Hematopoietic multipotent progenitor cell treated with erythropoietin and hydrocortisone succinate and interleukin-3 and kit ligand, for 15 days (in vitro differentiated cells): ENCODE measurements around the gene CMIP.

Experiments used
- DNase-seq: peaks from one replicate; pipeline ENCODE4 v3.0.0-alpha.2; 2015; ENCODE audit warnings: low spot score

CMIP gene

DNA sequence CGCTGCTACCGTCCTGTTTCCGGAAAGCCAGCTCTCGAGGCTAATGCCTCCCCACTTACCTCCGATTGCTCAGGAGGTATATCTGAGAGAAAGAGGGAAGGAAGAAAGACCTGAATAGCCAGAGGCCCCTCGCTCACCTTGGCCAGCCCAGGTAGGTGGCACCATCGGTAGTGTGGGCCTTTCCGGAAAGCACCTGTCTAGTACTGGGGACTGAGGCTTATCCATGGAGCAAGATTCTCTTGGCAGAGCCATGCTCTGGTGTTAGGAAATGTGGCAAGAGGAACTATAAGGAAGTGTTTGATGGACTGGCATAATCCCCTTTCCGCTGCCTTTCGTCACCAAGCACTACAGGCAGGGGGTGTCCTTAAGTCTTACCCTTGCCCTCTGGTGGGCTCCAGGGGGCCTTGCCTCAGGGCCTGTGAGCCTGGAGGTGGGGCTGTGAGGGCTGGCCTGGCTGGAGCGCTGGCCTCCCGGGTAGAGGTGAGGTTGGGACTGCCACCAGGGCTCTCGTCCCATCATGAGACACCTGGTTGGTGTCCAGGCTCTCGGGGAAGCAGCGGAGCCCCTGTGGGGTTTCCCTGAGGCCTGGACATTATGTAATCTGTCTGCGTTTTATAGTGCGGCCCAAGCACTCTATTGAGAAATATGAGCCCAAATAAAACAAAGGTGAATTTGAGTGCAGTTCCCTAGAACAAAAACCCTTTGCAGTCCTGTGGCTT lies 2.9 kb downstream of the CMIP start:
- no peak for DNase-seq

DNA sequence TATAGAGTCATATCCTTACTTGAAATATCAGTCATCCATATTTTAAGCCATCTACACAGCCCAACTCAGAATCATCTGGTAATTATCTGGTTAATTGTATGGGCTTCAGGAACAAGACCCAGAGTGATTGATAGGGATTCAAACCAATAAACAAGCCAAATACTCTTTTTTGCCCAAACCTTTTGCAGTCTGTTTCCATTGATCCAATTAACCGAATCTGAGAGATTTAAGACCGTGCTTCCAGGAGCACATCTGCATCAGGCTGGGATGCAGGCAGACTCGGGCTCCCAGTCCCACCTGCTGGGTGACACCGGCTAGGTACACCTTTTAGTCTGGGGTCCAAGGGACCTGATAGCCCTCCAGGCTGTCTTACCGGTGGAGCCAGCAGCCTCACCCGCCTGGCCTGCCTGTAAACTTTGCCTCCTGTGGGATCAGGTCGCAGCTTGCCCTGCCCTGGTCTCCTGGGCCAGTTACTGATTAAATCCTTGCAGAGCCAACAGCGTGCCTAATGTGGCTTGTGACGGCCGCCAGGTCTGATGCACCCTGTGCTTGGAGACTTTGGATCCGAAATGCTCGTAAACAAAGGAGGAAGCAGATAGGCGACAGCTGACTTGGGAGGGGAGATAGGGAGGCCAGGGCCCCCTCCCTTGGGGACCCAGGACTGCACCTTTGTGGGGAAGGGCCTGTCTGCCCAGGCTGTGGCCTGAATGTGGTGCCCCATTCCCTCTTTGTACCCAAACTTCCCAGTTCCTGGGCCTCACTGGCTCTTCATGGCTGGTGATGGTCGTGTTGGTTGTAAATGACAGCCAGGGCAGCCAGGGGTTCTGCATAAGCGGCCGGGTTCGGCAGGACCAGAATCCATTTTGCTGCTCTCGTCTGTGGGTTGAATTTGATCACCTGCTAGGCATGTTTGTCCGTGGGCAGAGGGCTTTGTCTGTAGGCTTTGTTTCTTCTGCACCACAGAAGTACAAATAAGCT lies 3.8 kb downstream of the CMIP start:
- DNase-seq = no peak

DNA sequence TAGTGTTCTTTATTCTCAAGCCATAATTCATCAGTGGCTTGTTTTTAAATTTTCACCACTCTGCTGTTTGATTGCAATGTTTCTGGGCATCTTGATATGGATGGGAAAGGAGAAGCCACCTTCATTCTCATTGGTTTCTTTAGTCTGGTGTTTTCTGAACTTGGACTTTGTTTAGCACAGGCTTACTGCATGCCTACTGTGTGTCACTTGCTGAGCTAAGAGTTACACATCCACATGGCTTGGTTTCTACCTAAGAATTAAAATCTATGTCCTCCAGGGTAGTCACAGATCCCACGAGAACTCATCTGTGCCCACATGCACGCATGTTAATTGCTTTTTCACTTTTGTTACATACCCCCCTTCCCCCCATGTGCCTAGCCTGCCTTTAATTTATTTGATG lies 4.6 kb downstream of the CMIP start:
- no peak for DNase-seq

DNA sequence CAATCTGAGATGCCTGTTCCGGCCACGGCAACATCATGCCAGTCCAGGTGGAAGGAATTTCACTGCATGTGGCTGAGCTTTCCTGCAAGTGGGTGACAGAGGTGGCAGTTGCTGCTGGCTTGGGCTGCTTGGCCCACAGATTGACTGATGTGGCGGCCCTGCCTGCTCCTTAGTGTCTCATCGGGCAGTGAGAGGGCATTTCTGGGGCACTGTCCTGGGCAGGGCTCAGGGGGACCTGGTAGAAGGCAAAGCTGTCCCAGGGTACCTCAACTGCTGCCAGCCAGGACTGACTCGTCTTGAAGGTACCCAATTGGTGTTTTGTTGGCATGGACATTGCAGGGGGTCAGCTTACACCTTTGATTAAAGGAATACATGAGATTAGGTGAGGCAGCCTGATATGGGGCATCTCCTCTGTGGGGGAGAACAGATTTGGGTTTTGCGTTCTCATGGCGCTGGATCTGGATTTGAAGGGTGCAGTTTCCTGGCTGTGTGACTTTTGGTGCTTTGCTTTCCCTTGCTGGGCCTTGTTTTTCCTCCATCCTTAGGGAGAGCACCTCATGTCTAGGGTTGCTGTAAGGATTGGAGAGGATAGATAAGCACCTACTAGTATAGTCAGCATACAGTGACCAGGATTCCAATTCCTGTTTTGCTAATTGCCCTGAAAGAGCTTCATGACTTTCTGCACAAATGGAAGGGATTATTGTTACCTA lies 5.4 kb downstream of the CMIP start:
- no peak for DNase-seq

DNA sequence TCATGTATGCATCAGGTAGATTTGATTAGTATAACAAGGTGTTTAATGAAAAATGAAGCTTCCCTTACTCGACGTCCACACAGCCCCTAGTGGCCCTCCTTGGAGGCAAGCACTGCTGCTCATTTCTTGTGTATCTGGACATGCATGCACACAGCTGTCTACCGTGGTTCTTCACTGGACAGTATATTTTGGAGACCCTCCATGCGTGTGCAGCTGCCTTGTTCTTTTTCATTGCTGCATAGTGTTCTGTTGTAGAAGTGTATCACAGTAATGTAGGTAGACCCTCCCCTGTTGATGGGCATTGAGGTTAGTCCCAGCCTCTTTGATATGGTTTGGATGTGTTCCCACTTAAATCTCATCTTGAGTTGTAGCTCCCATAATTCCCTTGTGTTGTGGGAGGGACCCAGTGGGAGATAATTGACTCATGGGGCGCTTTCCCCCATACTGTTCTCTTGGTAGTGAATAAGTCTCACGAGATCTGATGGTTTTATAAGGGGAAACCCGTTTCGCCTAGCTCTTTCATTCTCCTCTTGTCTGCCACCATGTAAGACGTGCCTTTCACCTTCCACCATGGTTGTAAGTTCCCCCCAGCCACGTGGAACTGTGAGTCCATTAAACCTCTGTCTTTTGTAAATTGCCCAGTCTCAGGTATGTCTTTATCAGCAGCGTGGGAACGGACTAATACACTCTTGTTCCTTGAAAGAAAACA lies 6.3 kb downstream of the CMIP start:
- no peak for DNase-seq

DNA sequence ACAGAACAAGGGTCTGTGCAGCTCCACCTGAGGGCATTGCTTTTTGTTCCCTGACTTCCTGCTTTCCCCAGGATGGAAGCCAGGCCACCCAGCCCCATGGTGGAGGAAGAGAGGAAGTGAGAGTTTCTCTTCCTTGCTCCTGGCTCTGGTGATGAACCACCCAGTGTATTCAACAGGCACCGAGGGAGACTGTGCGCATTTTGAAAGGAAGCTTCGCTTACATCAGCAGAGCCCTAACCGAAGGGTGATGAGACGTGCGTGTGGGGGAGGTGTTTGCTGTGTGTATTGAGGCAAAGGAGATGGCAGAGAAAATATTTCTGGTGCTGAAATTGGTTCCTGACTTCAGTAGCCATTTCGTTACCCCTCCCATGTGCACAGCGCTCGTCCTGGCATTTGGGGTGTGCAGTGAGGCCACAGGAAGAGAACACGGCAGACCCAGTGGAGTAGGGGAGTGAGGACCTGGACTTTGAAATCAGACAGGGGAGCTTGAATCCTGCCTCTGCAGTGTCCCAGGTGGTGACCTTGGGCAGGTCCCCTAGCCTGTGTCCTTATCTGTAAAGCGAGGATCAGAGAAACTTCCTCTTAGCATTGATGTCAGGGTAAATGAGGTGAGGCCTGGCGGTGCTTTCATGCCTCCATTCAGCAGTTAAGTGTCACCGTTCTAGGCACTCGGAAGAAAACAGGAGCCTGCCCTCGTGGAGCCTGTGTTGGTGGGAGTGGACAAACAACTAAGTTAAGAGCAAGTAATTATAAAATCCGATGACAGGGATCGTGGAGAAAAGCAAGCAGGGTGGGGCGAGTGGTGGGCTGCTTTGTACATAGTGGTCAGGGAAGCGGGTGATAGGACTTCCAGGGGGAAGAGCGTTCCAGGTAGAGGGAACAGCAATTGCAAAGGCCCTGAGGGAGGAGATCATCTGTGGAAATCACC lies 7.4 kb downstream of the CMIP start:
- DNase-seq = no peak

DNA sequence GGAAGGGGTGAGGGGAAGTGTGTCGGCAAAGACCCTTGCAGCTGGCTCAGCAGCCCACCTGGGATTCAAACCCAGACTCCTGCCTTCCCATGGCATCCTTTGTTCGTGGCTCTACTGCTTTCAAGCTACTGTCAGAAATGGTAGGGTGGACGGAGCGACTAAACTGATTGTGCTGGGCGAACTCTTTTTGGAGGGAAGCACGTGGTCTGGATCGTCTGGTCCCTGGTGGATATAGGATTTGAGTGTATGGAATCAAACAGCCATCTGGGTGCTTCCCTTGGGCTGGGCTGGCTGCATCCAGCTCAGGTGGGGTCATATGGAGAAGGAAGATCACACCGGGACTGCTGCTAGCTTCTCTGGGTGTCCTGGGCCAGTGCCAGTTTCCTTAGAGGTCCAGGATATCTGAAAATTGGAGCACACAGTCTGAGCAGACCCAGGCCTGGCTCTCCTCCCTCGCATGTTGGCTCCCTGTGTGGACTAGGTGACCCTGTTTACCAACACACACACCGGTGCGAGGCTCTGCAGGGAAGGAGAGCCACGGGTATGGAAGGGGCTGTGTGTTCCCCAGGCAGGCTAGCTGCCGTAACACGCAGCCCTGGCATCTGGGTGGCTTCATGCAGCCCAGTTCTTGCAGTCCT lies 8.6 kb downstream of the CMIP start:
- DNase-seq = no peak

DNA sequence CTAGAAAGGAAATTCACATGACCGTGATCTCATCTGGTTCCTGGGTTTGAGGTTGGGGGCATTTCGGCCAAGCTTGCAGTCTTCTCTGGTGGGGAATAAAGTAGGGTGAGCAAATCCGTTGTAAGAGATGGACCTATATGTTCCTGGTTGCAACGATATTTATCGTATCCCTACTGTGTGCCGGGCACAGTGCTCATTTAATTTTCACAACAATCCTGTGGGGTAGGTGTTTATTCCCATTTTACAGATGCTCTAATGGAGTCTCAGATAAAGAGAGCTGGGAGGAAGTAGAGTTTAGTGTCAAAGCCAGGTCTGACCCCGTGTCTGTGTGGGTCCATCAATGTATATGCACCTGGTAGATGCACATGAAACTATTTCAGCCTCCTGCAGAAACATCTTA lies 9.4 kb downstream of the CMIP start:
- no peak for DNase-seq

DNA sequence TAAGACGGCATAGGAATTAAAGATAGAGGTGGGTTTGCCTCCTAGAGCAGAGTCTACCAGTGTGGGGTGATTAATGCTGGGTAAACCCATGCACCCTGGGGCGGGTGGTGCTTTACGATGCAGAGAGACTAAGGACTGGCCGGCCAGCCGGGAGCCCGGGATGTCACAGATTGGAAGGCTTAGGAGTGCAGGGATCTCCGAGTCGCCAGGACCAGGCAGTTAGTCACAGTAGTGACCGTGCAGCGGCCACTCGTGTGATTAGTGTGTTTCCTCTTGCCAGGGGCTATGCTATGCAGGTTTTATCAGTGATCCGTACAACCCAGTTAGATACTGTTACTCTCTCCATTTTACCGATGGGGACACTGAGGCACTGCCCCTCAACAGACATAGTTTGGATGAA lies 10.4 kb downstream of the CMIP start:
- no peak for DNase-seq

DNA sequence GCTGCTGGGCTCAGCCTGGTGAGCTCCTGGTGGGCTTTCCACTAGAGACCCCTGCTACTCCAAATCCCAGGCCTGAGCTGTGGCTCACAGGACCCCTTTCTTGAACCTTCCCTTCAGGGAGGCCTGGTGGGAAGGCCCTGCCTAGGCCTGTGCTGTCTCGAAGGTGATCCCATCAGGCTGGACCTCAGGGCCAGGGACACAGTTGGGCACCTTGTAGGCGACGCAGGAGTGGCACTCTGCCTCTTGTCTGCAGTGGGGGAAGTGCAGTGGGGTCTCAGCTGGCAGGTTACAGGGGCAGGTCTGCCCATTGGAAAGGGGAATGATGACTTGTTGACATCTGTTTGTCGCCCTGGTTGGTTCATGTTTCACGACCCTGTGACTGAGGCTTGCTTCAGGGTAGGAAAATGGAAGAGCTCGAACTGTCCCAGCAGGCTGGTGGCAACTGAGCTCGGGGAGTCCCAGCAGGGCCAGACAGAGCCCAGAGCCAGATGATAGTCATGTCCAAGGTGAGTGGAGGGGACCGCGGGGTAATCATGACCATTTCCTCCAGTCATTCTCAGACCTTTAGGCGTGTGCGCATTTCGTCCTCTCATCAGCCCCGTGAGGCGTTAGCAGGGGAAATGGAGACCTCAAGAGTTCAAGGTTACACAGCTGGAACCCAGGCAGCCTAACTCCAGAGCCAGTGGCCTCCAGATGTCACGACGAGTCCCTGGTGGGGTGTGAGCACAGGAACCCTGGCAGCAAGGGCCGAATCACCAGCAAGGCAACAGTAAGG lies 11.3 kb downstream of the CMIP start:
- no peak for DNase-seq

DNA sequence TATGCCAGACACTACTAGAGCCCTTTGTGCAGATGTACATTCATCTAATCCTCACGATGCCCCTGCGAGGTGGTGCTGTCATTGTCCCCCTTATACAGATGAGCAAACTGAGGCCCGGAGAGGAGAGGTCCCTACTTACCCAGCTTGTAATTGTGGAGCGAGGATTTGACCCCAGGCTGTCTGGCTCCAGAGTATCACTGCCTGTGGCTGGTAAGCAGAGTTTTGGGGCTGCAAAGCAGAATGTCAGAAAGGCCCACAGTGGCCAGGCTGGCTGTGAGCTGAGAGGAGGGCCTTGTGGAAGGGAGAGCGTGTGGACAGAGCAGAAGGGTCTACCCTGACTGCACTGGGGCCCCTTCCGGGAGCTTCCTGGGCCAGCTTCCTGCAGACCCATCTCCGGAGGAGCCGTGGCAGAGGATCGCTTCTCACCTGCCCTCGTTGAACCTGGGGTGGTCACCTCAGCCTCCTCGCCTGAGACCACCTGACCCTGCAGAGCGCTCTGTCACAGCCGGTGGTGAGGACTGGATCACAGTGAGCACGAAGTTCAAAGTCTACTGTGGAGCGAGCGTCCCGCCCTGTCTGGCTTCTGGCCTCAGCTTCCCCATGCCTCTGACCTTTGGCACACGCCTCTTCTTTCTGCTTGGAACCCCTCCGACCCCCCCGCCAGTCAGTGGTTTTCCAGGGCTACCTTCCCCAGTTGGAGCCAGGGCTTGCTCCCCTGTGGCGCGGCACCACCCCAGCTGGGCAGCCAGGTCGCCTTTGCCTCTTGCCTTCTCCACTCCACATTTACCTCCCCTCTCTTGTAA lies 12.1 kb downstream of the CMIP start:
- DNase-seq = no peak

DNA sequence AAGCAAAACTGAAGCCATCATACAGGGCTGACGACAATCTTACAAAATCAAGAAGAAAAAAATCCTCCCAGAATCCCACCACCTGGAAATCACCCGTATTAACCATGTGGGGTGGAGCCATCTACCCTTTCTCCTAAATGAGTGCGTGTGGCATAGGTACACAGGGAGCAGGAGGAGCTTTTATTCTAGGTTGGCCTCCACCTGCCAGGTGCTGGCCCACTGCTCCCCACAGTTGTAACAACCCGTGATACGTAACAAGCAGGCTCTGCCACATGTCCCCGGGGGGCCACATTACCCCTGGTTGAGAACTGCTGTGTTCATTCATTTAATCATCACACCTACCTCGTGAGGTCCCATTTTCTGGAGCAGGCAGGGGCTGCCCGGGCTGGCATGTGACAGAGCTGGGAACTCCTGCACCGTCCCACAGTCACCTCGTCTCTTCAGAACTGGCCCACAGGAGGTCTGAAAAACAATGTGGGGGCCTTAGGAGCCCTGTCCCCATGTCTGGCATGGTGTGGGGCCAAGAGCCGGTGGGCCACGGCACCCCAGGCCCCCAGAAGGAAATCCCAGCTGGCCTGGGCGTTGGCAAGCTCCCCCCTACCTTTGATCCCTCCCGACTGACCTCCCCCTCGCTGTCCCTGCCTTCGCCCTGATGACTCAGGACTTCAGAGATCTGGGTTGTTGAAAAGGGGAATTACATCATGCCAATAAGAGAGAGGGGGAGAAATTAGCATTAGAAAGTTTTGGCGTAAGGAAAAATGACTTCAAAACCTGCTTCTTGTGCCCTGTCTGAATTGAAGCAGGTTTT lies 12.9 kb downstream of the CMIP start:
- DNase-seq = no peak

DNA sequence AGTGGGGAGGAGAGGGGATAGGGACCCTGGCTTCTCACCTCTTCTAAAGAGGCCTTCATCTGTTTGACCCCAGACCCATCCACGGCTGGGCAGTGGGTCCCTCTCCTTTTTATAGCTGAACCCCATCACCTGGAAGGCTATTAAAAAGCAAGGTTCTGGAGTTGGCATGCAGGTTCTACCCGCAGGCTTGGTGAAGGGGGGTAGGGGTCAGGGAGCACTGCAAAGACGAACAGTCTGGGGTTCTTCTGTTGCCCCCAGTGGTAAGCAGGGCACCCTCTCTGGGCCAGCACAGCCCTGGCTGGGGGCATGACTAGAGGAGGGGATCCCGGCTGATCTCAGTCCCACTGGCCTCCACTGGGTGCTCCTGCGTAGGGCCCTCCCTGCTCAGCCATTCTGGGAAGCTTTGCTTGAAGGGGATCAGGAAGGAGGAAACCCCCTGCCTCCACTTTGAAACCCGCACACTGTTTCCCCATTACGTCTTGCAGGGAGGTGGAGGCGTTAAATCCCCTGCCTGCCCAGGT lies 13.6 kb downstream of the CMIP start:
- DNase-seq = no peak

DNA sequence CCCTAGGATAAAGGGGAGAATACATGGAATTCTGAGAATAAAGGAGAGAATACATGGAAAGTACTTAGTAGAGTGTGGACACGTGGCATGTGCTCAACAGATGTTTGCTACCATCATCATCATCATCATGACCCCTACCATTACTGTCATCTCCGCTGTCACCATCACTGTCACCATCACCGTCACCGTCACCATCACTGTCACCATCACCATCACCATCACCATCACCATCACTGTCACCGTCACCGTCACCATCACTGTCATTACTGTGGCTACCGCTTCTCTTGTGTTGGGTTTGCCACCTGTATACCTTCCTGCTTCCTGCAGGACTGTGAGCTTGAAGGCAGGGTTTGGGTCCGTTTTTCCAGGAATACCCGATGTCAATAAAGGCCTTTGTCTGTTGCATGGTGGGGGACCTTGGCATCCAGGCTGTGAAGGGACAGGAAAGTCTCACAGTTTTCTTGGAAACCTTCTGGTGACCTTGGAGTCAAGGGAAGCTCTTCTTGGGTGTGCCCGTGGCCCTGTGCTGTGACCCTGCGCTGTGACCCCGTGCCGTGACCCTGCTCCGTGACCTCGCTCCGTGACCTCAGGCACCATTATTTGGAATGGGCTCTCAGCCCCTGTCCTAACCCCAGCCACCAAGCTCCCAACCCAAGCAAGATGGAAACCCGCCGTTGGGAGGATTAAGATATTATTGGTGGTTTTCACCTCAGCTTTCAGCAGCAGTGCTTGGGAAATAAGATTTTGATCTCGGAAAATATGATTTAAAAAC lies 14.4 kb downstream of the CMIP start:
- no peak for DNase-seq

DNA sequence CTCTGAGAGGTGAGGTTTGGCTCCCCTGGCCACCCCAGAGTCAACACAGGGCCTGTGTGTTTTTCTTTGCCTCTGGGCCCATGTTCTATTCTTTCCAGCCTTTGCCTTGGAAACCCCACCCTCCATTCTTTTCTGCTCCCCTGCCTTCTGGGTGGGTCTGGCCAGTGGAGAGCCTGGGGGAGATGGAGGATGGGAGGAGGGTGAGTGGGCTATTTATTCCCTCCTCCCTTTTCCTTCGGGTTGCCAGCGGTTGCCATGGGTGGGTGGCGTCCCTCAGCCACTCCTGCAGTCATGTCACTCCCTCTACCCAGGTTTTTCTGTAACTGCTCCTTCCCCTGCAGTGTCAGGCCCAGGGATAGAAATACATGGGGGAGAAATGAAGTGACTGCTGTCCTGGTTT lies 15.5 kb downstream of the CMIP start:
- DNase-seq = no peak

DNA sequence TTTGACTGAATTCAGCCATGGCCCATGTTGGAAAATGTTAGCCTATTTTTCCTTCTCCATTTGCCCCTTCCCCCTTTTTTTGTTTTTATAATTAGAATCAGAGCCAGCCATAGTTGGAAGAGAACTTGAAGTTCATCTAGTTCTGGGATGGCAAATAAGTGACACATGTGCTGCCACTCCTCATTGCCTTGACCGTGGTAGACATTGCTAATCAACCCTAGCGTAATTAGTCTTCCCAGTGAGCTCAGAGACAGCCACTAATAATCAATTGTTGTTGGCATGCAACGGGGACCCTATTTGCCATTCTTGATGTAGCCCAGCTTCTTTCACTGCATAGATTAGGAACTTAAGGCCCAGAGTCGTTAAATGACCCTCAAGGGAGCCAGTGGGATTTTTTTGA lies 16.6 kb downstream of the CMIP start:
- DNase-seq = no peak

DNA sequence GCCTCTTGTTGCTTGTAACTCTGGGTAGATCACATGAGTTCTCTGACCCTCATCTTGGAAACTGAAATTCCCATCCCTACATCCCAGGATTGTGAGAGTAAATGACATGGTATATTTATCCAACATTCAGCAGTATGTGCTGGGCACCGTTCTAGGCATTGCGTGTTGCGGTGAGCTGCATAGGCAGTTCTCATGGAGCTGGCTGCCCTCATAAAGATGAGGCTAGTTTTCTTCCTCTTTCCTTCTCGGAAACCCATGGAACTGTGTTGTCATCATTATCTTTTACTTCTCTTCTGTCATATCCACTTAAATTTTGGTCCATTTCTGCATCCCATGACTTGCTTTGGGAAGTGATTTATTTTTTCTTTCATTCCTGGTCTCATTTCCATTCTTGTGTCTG lies 17.2 kb downstream of the CMIP start:
- DNase-seq = no peak
